H1 (cell line): Measurements from ENCODE around the gene YEATS4. TPM values are rescaled to one million over a fixed set of nuclear protein-coding genes. Genes with fewer than 3 reads are reported as not detected.
A peak's percentile ranks its signal among the peaks of the same experiment; 100 is the strongest.

Experiments used
- CTCF ChIA-PET: fragments of 300-600 bp; sonication (Branson Sonifier 250); formaldehyde crosslinking; loops from one replicate; lab custom pipeline; 2021; ENCODE audit not compliant: partially characterized antibody; lab: Charles Lee
- POLR2A ChIA-PET: fragments of 300-600 bp; sonication (Branson Sonifier 250); formaldehyde crosslinking; loops from one replicate; lab custom pipeline; 2021; ENCODE audit warnings: inconsistent platforms; ENCODE audit not compliant: partially characterized antibody; lab: Charles Lee
- DNase-seq, 2 experiments: peaks; one replicate each; pipeline versions ENCODE4 v3.0.0 to v3.0.0-alpha.2; 2010 to 2022; ENCODE audit warnings: low spot score in 2 of 2, low read depth in 1 of 2, mixed read lengths in 1 of 2
- FAIRE-seq: peaks from 2 replicates; lab custom pipeline; 2011; peaks lifted over from hg19 to GRCh38; lab: Jason Lieb, UNC
- H2AFZ ChIP-seq: 2 replicates; pipeline ENCODE4 v1.8.1; 2012; ENCODE audit warnings: low read length, inconsistent platforms
- H2AK5ac ChIP-seq: 2 replicates; pipeline ENCODE4 v1.6.1; 2013; ENCODE audit warnings: low read depth, low read length
- H2BK120ac ChIP-seq: replicated peaks from 2 replicates; pipeline ENCODE3; 2013; ENCODE audit warnings: low read depth, low read length, inconsistent platforms
- H2BK12ac ChIP-seq: 2 replicates; pipeline ENCODE4 v1.6.1; 2013; ENCODE audit warnings: low read depth, low read length
- H2BK15ac ChIP-seq: 2 replicates; pipeline ENCODE4 v1.6.1; 2013; ENCODE audit warnings: low read length
- H2BK20ac ChIP-seq: 2 replicates; pipeline ENCODE4 v1.6.1; 2013; ENCODE audit warnings: low read length
- H2BK5ac ChIP-seq: 2 replicates; pipeline ENCODE4 v1.6.1; 2013; ENCODE audit warnings: low read depth, low read length
- H3K14ac ChIP-seq: 2 replicates; pipeline ENCODE4 v1.6.1; 2013; ENCODE audit warnings: inconsistent platforms; ENCODE audit not compliant: insufficient read length
- H3K18ac ChIP-seq: 2 replicates; pipeline ENCODE4 v1.6.1; 2013; ENCODE audit warnings: low read length; ENCODE audit errors: extremely low read depth
- H3K23ac ChIP-seq: 2 replicates; pipeline ENCODE4 v1.6.1; 2013; ENCODE audit warnings: inconsistent platforms; ENCODE audit not compliant: insufficient read length
- H3K23me2 ChIP-seq: 2 replicates; pipeline ENCODE4 v1.6.1; 2013; ENCODE audit warnings: low read depth, low read length
- H3K27ac ChIP-seq: 2 replicates; pipeline ENCODE4 v1.6.1; 2011; ENCODE audit warnings: low read depth, low read length, inconsistent platforms
- H3K27me3 ChIP-seq, 4 experiments: replicated peaks in 1 of 4; 1 replicate in 1 of 4; 2 replicates in 3 of 4; pipeline versions ENCODE4 v1.6.1 to v1.8.1; 2011 to 2013; ENCODE audit warnings: low read length in 3 of 4, mild to moderate bottlenecking in 3 of 4, inconsistent platforms in 2 of 4, mixed read lengths in 2 of 4, moderate library complexity in 1 of 4; ENCODE audit not compliant: control insufficient read depth in 3 of 4, insufficient read depth in 3 of 4; ENCODE audit errors: extremely low read depth in 1 of 4
- H3K36me3 ChIP-seq, 4 experiments: 2 replicates each; pipeline versions ENCODE4 v1.6.1 to v1.8.1; 2011 to 2013; ENCODE audit warnings: mild to moderate bottlenecking in 4 of 4, low read length in 3 of 4, moderate library complexity in 2 of 4, control low read depth in 1 of 4, inconsistent platforms in 1 of 4; ENCODE audit not compliant: insufficient read depth in 4 of 4, control insufficient read depth in 2 of 4
- H3K4ac ChIP-seq: replicated peaks from 2 replicates; pipeline ENCODE3; 2013; ENCODE audit warnings: low read length, low read depth, mixed read lengths, inconsistent platforms; ENCODE audit not compliant: insufficient read length
- H3K4me1 ChIP-seq, 4 experiments: replicated peaks in 1 of 4; 1 replicate in 1 of 4; 2 replicates in 3 of 4; pipeline versions ENCODE4 v1.6.1 to v1.8.1; 2011 to 2013; ENCODE audit warnings: low read length in 3 of 4, inconsistent platforms in 2 of 4, mixed read lengths in 1 of 4; ENCODE audit not compliant: insufficient read depth in 4 of 4, control insufficient read depth in 3 of 4
- H3K4me2 ChIP-seq, 2 experiments: 2 replicates each; pipeline versions ENCODE4 v1.6.1 to v1.8.1; 2011 to 2013; ENCODE audit warnings: low read depth in 2 of 2, low read length in 2 of 2, control low read depth in 1 of 2, inconsistent platforms in 1 of 2, mild to moderate bottlenecking in 1 of 2; ENCODE audit not compliant: insufficient read depth in 1 of 2
- H3K4me3 ChIP-seq, 4 experiments: fragments of 200-600, 300-600 bp in 1 of 4; sonication (generic), shearing (Covaris generic), sonication (Bioruptor Twin) in 1 of 4; 2 replicates each; pipeline versions ENCODE4 v1.5.1 to v1.8.1; 2011 to 2016; ENCODE audit warnings: low read length in 4 of 4, low read depth in 3 of 4, control low read depth in 2 of 4, inconsistent platforms in 2 of 4, mild to moderate bottlenecking in 2 of 4, mixed read lengths in 1 of 4, moderate library complexity in 1 of 4; ENCODE audit not compliant: insufficient read depth in 2 of 4; ENCODE audit errors: extremely low read depth in 1 of 4
- H3K56ac ChIP-seq: replicated peaks from 2 replicates; pipeline ENCODE3; 2013; ENCODE audit warnings: low read depth, mild to moderate bottlenecking, mixed read lengths, low read length, inconsistent platforms; ENCODE audit not compliant: insufficient read length
- H3K79me1 ChIP-seq: 2 replicates; pipeline ENCODE4 v1.6.1; 2013; ENCODE audit warnings: low read depth, low read length, control low read depth
- H3K79me2 ChIP-seq, 2 experiments: 2 replicates each; pipeline versions ENCODE4 v1.6.1 to v1.8.1; 2012 to 2013; ENCODE audit warnings: low read length in 2 of 2, mild to moderate bottlenecking in 2 of 2, inconsistent platforms in 1 of 2; ENCODE audit not compliant: insufficient read depth in 2 of 2, control insufficient read depth in 1 of 2
- H3K9ac ChIP-seq, 4 experiments: replicated peaks in 1 of 4; 1 replicate in 1 of 4; 2 replicates in 3 of 4; pipeline versions ENCODE4 v1.6.1 to v1.8.1; 2011 to 2013; ENCODE audit warnings: low read depth in 3 of 4, low read length in 3 of 4, control low read depth in 2 of 4, mild to moderate bottlenecking in 2 of 4, moderate library complexity in 2 of 4, inconsistent platforms in 1 of 4; ENCODE audit errors: extremely low read depth in 1 of 4
- H3K9me3 ChIP-seq, 2 experiments: 2 replicates each; pipeline versions ENCODE4 v1.6.1 to v1.8.1; 2012 to 2013; ENCODE audit warnings: mild to moderate bottlenecking in 2 of 2, moderate library complexity in 2 of 2, control low read depth in 1 of 2, inconsistent platforms in 1 of 2, low read depth in 1 of 2, low read length in 1 of 2, mixed read lengths in 1 of 2; ENCODE audit not compliant: insufficient read depth in 2 of 2
- H4K20me1 ChIP-seq, 2 experiments: replicated peaks in 1 of 2; 2 replicates each; pipeline versions ENCODE3 to v1.8.1; 2011 to 2013; ENCODE audit warnings: inconsistent platforms in 2 of 2, low read length in 2 of 2, mild to moderate bottlenecking in 1 of 2; ENCODE audit not compliant: insufficient read depth in 2 of 2, control insufficient read depth in 1 of 2
- H4K5ac ChIP-seq: 2 replicates; pipeline ENCODE4 v1.6.1; 2013; ENCODE audit warnings: low read length, low read depth, mixed read lengths, inconsistent platforms; ENCODE audit not compliant: insufficient read length
- H4K8ac ChIP-seq: 2 replicates; pipeline ENCODE4 v1.8.0; 2013; ENCODE audit warnings: mild to moderate bottlenecking, moderate library complexity, low read length, inconsistent platforms; ENCODE audit not compliant: insufficient read depth; ENCODE audit errors: extremely low read depth
- H4K91ac ChIP-seq: replicated peaks from 2 replicates; pipeline ENCODE3; 2013; ENCODE audit warnings: low read length, mixed read lengths, inconsistent platforms; ENCODE audit not compliant: insufficient read length
- RXRA ChIP-seq: IDR thresholded peaks from 2 replicates; pipeline ENCODE4 v1.6.1; 2011; ENCODE audit warnings: low read depth, mild to moderate bottlenecking, low read length, moderate library complexity; ENCODE audit not compliant: insufficient read depth
- WGBS, 2 experiments: shearing (Covaris generic) in 1 of 2; methylation state at CpG; one replicate each; pipeline versions ENCODE4 v1.1.6 to v1.1.7; 2013 to 2015; ENCODE audit warnings: low lambda C conversion rate in 2 of 2, mixed read lengths in 2 of 2, inconsistent platforms in 1 of 2, low coverage in 1 of 2, missing lambda C conversion rate in 1 of 2; ENCODE audit not compliant: insufficient replicate concordance in 2 of 2, insufficient coverage in 1 of 2, insufficient read length in 1 of 2; ENCODE audit errors: extremely low coverage in 1 of 2, missing lambda C conversion rate in 1 of 2; 5-methylcytosine and 5-hydroxymethylcytosine counted together
- polyA plus RNA-seq, 7 experiments: library from polyadenylated mRNA; depleted of rRNA in 3 of 7; stranded (reverse) in 5 of 7; unstranded in 2 of 7; fragments of >200 nt in 5 of 7; fragments of 200-250 nt in 2 of 7; gene quantifications; 1 replicate in 5 of 7; 2 replicates in 1 of 7; 4 replicates in 1 of 7; pipeline versions ENCODE4 v1.2.1 to v1.2.3, GENCODE V29; 2011 to 2013; ENCODE audit warnings: missing spikeins in 2 of 7, mixed read lengths in 2 of 7
- total RNA-seq: library from RNA; stranded (reverse); fragmentation: NEBNext Ultra II Directional; extraction: Animal tissue kit (Norgen Biotek cat#: 25700); gene quantifications from 2 replicates; pipeline ENCODE4 v1.2.1, GENCODE V29; 2021

The YEATS4 gene
- total and polyA plus RNA-seq, 2 of the 8 experiments (the other 6 are each of a cell fraction or from before 2014, with no cell fraction given), result 25.7 to 32.5 TPM

GRCh38 chr12:69329669-69330428 lies 29.7 kb upstream of the YEATS4 start:
- H2BK5ac ChIP-seq, result no peak overlapping the region
- H3K4me2 ChIP-seq, result no peak overlapping the region; a peak in 1 of 4 replicates
- H3K79me2 ChIP-seq, result no peaks in the 10 kb centered on the region
- no peaks in the 10 kb centered on the region for H4K20me1 ChIP-seq
- no peak overlapping the region for H2BK15ac ChIP-seq
- H2AFZ ChIP-seq, result peak overlapping the region; percentile 27; the same call in 1 of the 2 replicates
- CTCF ChIA-PET, result interaction anchor here (0.9 to 2.1 kb wide), 5 partner anchors 9 to 323 kb away, joined by 3 to 6 read pairs (median 4); no protein-coding TSS in a partner anchor
- DNase-seq (no peak), FAIRE-seq (no peak)
- peaks cover 0 to 27% (median 9%) of the 10 kb centered on the region in 4 experiments; a peak in 3 of 7 replicates for H3K4me1 ChIP-seq
- H3K27me3 ChIP-seq, result no peaks in the 10 kb centered on the region
- WGBS, 2 experiments, result 79% methylated on average over 8 of the region's 8 CpGs; no CpG with 5 or more reads in 1 of the 2 experiments
- no peak overlapping the region; a peak in 2 of 7 replicates for H3K9ac ChIP-seq
- H4K5ac ChIP-seq, result no peak overlapping the region
- H2AK5ac ChIP-seq, result no peak overlapping the region
- no peaks in the 10 kb centered on the region for H3K23me2 ChIP-seq
- no peak overlapping the region for H4K91ac ChIP-seq
- H3K36me3 ChIP-seq, result no peaks in the 10 kb centered on the region
- H3K18ac ChIP-seq, result 0 out of 2 replicates have a peak overlapping the region, but pooled peaks have one; percentile 34
- no peak overlapping the region for H3K23ac ChIP-seq
- POLR2A ChIA-PET, result interaction anchor here (1.2 kb wide), 1 partner anchor 25 kb away, joined by 4 read pairs; no protein-coding TSS in a partner anchor
- no peak overlapping the region for H4K8ac ChIP-seq
- no peak overlapping the region for H3K14ac ChIP-seq
- no peak overlapping the region for H2BK12ac ChIP-seq
- H2BK20ac ChIP-seq, result no peak overlapping the region; the same call in 1 of the 2 replicates
- peak overlapping the region; percentile 64 for H2BK120ac ChIP-seq
- no peak overlapping the region for H3K4ac ChIP-seq
- no peaks in the 10 kb centered on the region for H3K79me1 ChIP-seq
- no peak overlapping the region for H3K27ac ChIP-seq
- H3K4me3 ChIP-seq, result no peak overlapping the region
- H3K56ac ChIP-seq, result no peak overlapping the region
- H3K9me3 ChIP-seq, result no peaks in the 10 kb centered on the region
- TF ChIP-seq RXRA, result no peak
